ENCODE data around the gene SOWAHC. TPM values are rescaled to one million over a fixed set of nuclear protein-coding genes. Genes with fewer than 3 reads are reported as not detected.
A peak's percentile ranks its signal among the peaks of the same experiment; 100 is the strongest.

Gene SOWAHC
- total RNA-seq, 1 donor from 2014 or later = 9.2 TPM

GRCh38 chr2:109594246-109594885 lies 19.8 kb upstream of the SOWAHC start:
- DNase-seq (ENCODE audit: low read depth) = no peak
- TF ChIP-seq, protein P1, sequence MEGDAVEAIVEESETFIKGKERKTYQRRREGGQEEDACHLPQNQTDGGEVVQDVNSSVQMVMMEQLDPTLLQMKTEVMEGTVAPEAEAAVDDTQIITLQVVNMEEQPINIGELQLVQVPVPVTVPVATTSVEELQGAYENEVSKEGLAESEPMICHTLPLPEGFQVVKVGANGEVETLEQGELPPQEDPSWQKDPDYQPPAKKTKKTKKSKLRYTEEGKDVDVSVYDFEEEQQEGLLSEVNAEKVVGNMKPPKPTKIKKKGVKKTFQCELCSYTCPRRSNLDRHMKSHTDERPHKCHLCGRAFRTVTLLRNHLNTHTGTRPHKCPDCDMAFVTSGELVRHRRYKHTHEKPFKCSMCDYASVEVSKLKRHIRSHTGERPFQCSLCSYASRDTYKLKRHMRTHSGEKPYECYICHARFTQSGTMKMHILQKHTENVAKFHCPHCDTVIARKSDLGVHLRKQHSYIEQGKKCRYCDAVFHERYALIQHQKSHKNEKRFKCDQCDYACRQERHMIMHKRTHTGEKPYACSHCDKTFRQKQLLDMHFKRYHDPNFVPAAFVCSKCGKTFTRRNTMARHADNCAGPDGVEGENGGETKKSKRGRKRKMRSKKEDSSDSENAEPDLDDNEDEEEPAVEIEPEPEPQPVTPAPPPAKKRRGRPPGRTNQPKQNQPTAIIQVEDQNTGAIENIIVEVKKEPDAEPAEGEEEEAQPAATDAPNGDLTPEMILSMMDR (conservative IDR thresholded peaks at IDR 0.05; ENCODE audit: low read depth, low read length) = no peak
- H3K4me3 ChIP-seq (ENCODE audit: low read depth, low read length) = no peak overlapping the region

DNA sequence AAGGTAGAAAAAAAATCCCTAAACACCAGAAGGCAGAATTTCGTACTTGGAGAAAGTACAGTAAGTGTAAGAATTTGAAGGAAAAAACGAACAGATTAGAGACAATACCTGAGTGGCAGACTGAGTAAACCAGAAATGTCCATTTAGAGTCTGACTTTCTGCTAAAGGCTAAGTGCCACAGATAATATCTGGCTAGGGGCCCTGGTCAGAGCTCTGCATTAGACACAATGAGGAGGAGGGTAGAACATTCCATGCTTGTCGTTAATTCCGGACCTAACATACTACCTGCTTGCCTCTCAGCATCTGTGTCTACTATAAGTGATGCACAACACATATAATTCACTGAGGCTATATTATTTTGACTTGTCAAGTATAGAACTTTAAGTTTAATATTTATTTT lies 18.5 kb upstream of the SOWAHC start:
- H3K4me3 ChIP-seq (ENCODE audit: low read depth, low read length) = no peak overlapping the region
- DNase-seq (ENCODE audit: low read depth) = no peak
- TF ChIP-seq, protein P1 (conservative IDR thresholded peaks at IDR 0.05; ENCODE audit: low read depth, low read length) = no peak

- TF ChIP-seq, protein P1 (conservative IDR thresholded peaks at IDR 0.05; ENCODE audit: low read depth, low read length) = no peak
- H3K4me3 ChIP-seq (ENCODE audit: low read depth, low read length) = no peak overlapping the region
- no peak for DNase-seq (ENCODE audit: low read depth)
These were observed 16.9 kb upstream of the SOWAHC start for GRCh38 chr2:109597283-109597682.

DNA sequence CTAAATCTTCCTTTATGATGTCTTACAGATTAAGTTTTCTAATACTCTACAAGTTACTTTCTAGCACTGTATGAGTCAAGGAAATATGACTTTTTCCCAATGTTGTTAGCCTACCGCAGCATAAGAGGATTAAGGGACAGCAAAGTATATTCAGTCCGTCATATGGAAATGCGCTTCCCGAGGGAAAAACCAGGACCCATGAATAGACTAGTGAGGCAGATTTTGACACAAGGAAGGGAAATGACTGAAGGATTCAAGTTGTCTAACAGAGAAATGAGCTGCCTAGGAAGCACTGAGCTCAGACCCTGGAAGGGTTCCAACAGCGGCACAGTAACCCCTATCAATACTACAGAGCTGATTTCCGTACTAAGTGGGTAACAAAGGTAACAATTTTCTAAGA lies 12.4 kb upstream of the SOWAHC start:
- TF ChIP-seq, protein P1 (conservative IDR thresholded peaks at IDR 0.05; ENCODE audit: low read depth, low read length) = no peak
- H3K4me3 ChIP-seq (ENCODE audit: low read depth, low read length) = no peak overlapping the region
- DNase-seq (ENCODE audit: low read depth) = no peak

GRCh38 chr2:109602617-109603188 lies 11.5 kb upstream of the SOWAHC start:
- H3K4me3 ChIP-seq (ENCODE audit: low read depth, low read length) = no peak overlapping the region
- TF ChIP-seq, protein P1 (conservative IDR thresholded peaks at IDR 0.05; ENCODE audit: low read depth, low read length) = no peak
- no peak for DNase-seq (ENCODE audit: low read depth)

DNA sequence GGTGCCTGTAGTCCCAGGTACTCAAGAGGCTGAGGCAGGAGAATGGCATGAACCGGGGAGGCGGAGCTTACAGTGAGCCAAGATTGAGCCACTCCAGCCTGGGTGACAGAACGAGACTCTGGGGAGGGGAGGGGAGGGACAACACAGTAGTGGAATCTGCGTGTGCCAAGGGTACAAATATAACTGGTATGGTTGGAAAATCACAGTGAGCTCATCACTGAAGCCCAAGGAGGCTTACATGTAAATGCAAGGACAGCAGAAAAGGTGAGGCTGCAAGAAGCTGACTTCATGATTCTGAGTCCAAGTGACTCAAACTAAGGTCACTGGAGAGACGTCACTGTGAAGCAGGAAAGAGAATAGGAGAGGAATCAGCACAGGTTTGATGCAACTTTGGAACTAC lies 9.6 kb upstream of the SOWAHC start:
- peak; percentile 80 for DNase-seq (ENCODE audit: low read depth)
- TF ChIP-seq, protein P1 (conservative IDR thresholded peaks at IDR 0.05; ENCODE audit: low read depth, low read length) = no peak
- no peak overlapping the region for H3K4me3 ChIP-seq (ENCODE audit: low read depth, low read length)

DNA sequence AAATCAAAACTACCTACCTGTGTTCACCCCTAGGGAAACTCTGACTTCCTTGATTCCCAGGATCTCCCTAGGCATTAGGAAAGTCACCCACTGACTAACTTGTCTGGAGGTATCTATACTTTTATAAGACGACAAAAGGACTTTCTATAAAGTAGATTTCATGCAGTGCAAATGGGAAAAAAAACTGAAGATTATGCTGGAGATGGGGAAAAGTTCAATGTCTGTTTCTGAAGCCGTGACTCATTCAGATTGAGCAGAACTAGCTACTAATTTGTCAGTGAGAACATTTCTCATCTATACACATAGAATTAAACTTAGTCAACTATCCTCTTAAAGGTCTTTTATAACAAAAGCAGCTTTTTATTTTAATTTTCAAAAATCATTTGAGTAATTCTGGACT lies 6.4 kb upstream of the SOWAHC start:
- DNase-seq (ENCODE audit: low read depth) = no peak
- TF ChIP-seq, protein P1 (conservative IDR thresholded peaks at IDR 0.05; ENCODE audit: low read depth, low read length) = no peak
- H3K4me3 ChIP-seq (ENCODE audit: low read depth, low read length) = no peak overlapping the region

Measured in epithelial cell of proximal tubule (primary cell).